ENCODE results near the gene CTIF. TPM values are rescaled to one million over a fixed set of nuclear protein-coding genes. Genes with fewer than 3 reads are reported as not detected.

CTIF gene
- polyA plus RNA-seq, 1 donor from 2014 or later = 50.2 TPM

GRCh38 chr18:48528861-48529260, 10.0 kb upstream of the CTIF start:
- H3K36me3 ChIP-seq (ENCODE audit: insufficient read depth, low read length) = no peaks in the 10 kb centered on the region
- no peak overlapping the region for H2AFZ ChIP-seq (ENCODE audit: low read depth, low read length)
- H3K79me2 ChIP-seq (replicated peaks; ENCODE audit: insufficient read depth, low read length) = no peaks in the 10 kb centered on the region
- no peaks in the 10 kb centered on the region for H3K9me3 ChIP-seq (ENCODE audit: low read length)
- H3F3A ChIP-seq (ENCODE audit: insufficient read depth, low read length, poor library complexity, severe bottlenecking) = no peaks in the 10 kb centered on the region
- no peaks in the 10 kb centered on the region for H3K9me2 ChIP-seq (ENCODE audit: insufficient read depth, low read length)
- no peak overlapping the region for H3K4me2 ChIP-seq (ENCODE audit: low read length)
- H3K4me3 ChIP-seq (ENCODE audit: low read length) = no peak overlapping the region
- no peaks in the 10 kb centered on the region for H3K27me3 ChIP-seq (ENCODE audit: insufficient read depth, low read depth, low read length)
- TF ChIP-seq EZH2 (IDR thresholded peaks at IDR 0.05; ENCODE audit: borderline replicate concordance, insufficient read depth, low read length, poor library complexity, severe bottlenecking) (no peak), RAD21 (conservative IDR thresholded peaks at IDR 0.05) (no peak), REST (IDR thresholded peaks at IDR 0.05; ENCODE audit: borderline replicate concordance) (no peak), TAF1 (IDR thresholded peaks at IDR 0.05; ENCODE audit: low read depth) (no peak), EP300 (conservative IDR thresholded peaks at IDR 0.05; ENCODE audit: poor library complexity, severe bottlenecking) (no peak)
- H3K27ac ChIP-seq (ENCODE audit: low read length) = no peak overlapping the region
- no peaks in the 10 kb centered on the region for H4K20me1 ChIP-seq (ENCODE audit: insufficient read depth)
- H3K9ac ChIP-seq (ENCODE audit: low read length) = no peak overlapping the region

GRCh38 chr18:48529796-48530195, 9.0 kb upstream of the CTIF start:
- Histone ChIP-seq H3K9ac (ENCODE audit: low read length) (no peak overlapping the region), H4K20me1 (ENCODE audit: insufficient read depth) (no peaks in the 10 kb centered on the region), H3K27me3 (ENCODE audit: insufficient read depth, low read depth, low read length) (no peaks in the 10 kb centered on the region), H2AFZ (ENCODE audit: low read depth, low read length) (no peak overlapping the region), H3K9me3 (ENCODE audit: low read length) (no peaks in the 10 kb centered on the region), H3K36me3 (ENCODE audit: insufficient read depth, low read length) (no peaks in the 10 kb centered on the region), H3K9me2 (ENCODE audit: insufficient read depth, low read length) (no peaks in the 10 kb centered on the region), H3K79me2 (replicated peaks; ENCODE audit: insufficient read depth, low read length) (no peaks in the 10 kb centered on the region), H3K27ac (ENCODE audit: low read length) (peak overlapping the region; percentile 20), H3K4me3 (ENCODE audit: low read length) (no peak overlapping the region), H3K4me2 (ENCODE audit: low read length) (no peak overlapping the region), H3F3A (ENCODE audit: insufficient read depth, low read length, poor library complexity, severe bottlenecking) (no peaks in the 10 kb centered on the region)
- TF ChIP-seq SMC3 (conservative IDR thresholded peaks at IDR 0.05; ENCODE audit: poor library complexity) = no peak
- peak; percentile 72 for TF ChIP-seq EP300 (conservative IDR thresholded peaks at IDR 0.05; ENCODE audit: poor library complexity, severe bottlenecking)
- peak; percentile 48 for TF ChIP-seq POLR2AphosphoS5 (IDR thresholded peaks at IDR 0.05)
- no peak for TF ChIP-seq EZH2 (IDR thresholded peaks at IDR 0.05; ENCODE audit: borderline replicate concordance, insufficient read depth, low read length, poor library complexity, severe bottlenecking)
- no peak for TF ChIP-seq TAF1 (IDR thresholded peaks at IDR 0.05; ENCODE audit: low read depth)
- TF ChIP-seq REST (IDR thresholded peaks at IDR 0.05; ENCODE audit: borderline replicate concordance) = no peak
- no peak for TF ChIP-seq CTCF (IDR thresholded peaks at IDR 0.05; ENCODE audit: poor library complexity, severe bottlenecking)

All from neural cell (in vitro differentiated cells).